DND-41 (cell line): ENCODE measurements around the gene COCH.
A peak's percentile ranks its signal among the peaks of the same experiment; 100 is the strongest.

ENCODE experiments used
- ATAC-seq: fragments of 200-7000 bp; cut with Tn5 transposase; 3 replicates; pipeline ENCODE4 v1.9.1; 2021; ENCODE audit warnings: low read depth; ENCODE audit not compliant: insufficient read depth
- DNase-seq: peaks from one replicate; pipeline ENCODE4 v3.0.0-alpha.2; 2020
- H2AFZ ChIP-seq: 2 replicates; pipeline ENCODE4 v1.6.0; 2012; ENCODE audit warnings: low read depth, low read length
- H3K27ac ChIP-seq: 2 replicates; pipeline ENCODE4 v1.5.1; 2012; ENCODE audit warnings: low read length, inconsistent platforms
- H3K27me3 ChIP-seq: fragments of 200-600 bp; sonication (generic); 2 replicates; pipeline ENCODE4 v1.6.0; 2012; ENCODE audit warnings: low read length, mild to moderate bottlenecking, inconsistent platforms; ENCODE audit not compliant: insufficient read depth, poor library complexity
- H3K36me3 ChIP-seq: 2 replicates; pipeline ENCODE4 v1.5.1; 2012; ENCODE audit warnings: low read length, inconsistent platforms; ENCODE audit not compliant: insufficient read depth
- H3K4me1 ChIP-seq: 2 replicates; pipeline ENCODE4 v1.5.1; 2012; ENCODE audit warnings: mild to moderate bottlenecking, low read length; ENCODE audit not compliant: insufficient read depth
- H3K4me2 ChIP-seq: 2 replicates; pipeline ENCODE4 v1.6.0; 2012; ENCODE audit warnings: mild to moderate bottlenecking, moderate library complexity, low read length, inconsistent platforms; ENCODE audit not compliant: insufficient read depth
- H3K4me3 ChIP-seq, 2 experiments: fragments of 200-600 bp in 1 of 2; shearing (Covaris generic) in 1 of 2; 2 replicates each; pipeline ENCODE4 v1.5.1; 2012 to 2016; ENCODE audit warnings: inconsistent platforms in 2 of 2, low read length in 2 of 2, mild to moderate bottlenecking in 2 of 2, low read depth in 1 of 2, moderate library complexity in 1 of 2
- H3K79me2 ChIP-seq: 2 replicates; pipeline ENCODE4 v1.6.0; 2012; ENCODE audit warnings: low read length, inconsistent platforms; ENCODE audit not compliant: insufficient read depth
- H3K9ac ChIP-seq: 2 replicates; pipeline ENCODE4 v1.6.0; 2012; ENCODE audit warnings: low read depth, mild to moderate bottlenecking, inconsistent platforms, low read length, moderate library complexity
- H3K9me3 ChIP-seq: 2 replicates; pipeline ENCODE4 v1.5.1; 2012; ENCODE audit warnings: low read length, moderate library complexity, mild to moderate bottlenecking, inconsistent platforms; ENCODE audit not compliant: insufficient read depth, severe bottlenecking
- H4K20me1 ChIP-seq: 2 replicates; pipeline ENCODE4 v1.6.0; 2012; ENCODE audit warnings: low read length; ENCODE audit not compliant: insufficient read depth
- CTCF ChIP-seq: IDR thresholded peaks from 2 replicates; pipeline ENCODE4 v1.5.1; 2012; ENCODE audit warnings: borderline replicate concordance, low read length, moderate library complexity, mild to moderate bottlenecking; ENCODE audit not compliant: poor library complexity, severe bottlenecking; ENCODE audit errors: extremely low read depth
- EZH2 ChIP-seq: IDR thresholded peaks from 3 replicates; pipeline ENCODE4 v1.6.1; 2012; ENCODE audit warnings: borderline replicate concordance, low read depth, mild to moderate bottlenecking, moderate library complexity, low read length, inconsistent platforms; ENCODE audit not compliant: severe bottlenecking

The COCH gene

GRCh38 chr14:30854492-30854891 is 19.9 kb upstream of the COCH start:
- DNase-seq (no peak), ATAC-seq (no peak)
- Histone ChIP-seq H3K9ac (no peak overlapping the region), H3K4me3 (no peak overlapping the region), H4K20me1 (no peaks in the 10 kb centered on the region), H3K9me3 (no peaks in the 10 kb centered on the region), H3K79me2 (no peaks in the 10 kb centered on the region), H2AFZ (no peak overlapping the region), H3K27me3 (no peaks in the 10 kb centered on the region), H3K4me1 (no peaks in the 10 kb centered on the region), H3K36me3 (no peaks in the 10 kb centered on the region), H3K4me2 (no peak overlapping the region), H3K27ac (no peak overlapping the region)
- TF ChIP-seq CTCF (no peak), EZH2 (no peak)

GRCh38 chr14:30855345-30856037 is 18.9 kb upstream of the COCH start:
- ATAC-seq, result no peak
- H3K4me1 ChIP-seq, result no peaks in the 10 kb centered on the region
- no peaks in the 10 kb centered on the region for H3K79me2 ChIP-seq
- H4K20me1 ChIP-seq, result no peaks in the 10 kb centered on the region
- H3K4me3 ChIP-seq, result no peak overlapping the region
- peak overlapping the region; percentile 39; the same call in 1 of the 2 replicates for H2AFZ ChIP-seq
- no peak for DNase-seq
- no peaks in the 10 kb centered on the region for H3K9me3 ChIP-seq
- no peak for TF ChIP-seq EZH2
- no peak overlapping the region for H3K4me2 ChIP-seq
- no peak overlapping the region for H3K27ac ChIP-seq
- no peaks in the 10 kb centered on the region for H3K27me3 ChIP-seq
- no peaks in the 10 kb centered on the region for H3K36me3 ChIP-seq
- no peak overlapping the region for H3K9ac ChIP-seq

GRCh38 chr14:30861200-30861599 is 13.2 kb upstream of the COCH start:
- Histone ChIP-seq H3K79me2 (no peaks in the 10 kb centered on the region), H3K36me3 (no peaks in the 10 kb centered on the region), H2AFZ (no peak overlapping the region), H3K9ac (no peak overlapping the region), H4K20me1 (no peaks in the 10 kb centered on the region), H3K27ac (no peak overlapping the region), H3K4me2 (no peak overlapping the region), H3K4me1 (no peaks in the 10 kb centered on the region), H3K9me3 (no peaks in the 10 kb centered on the region), H3K27me3 (no peaks in the 10 kb centered on the region), H3K4me3 (no peak overlapping the region)
- TF ChIP-seq CTCF, result no peak
- no peak for TF ChIP-seq EZH2
- ATAC-seq (no peak), DNase-seq (no peak)

- no peaks in the 10 kb centered on the region for H3K4me1 ChIP-seq
- H3K4me3 ChIP-seq, result no peak overlapping the region
- H3K27ac ChIP-seq, result no peak overlapping the region
- no peaks in the 10 kb centered on the region for H3K36me3 ChIP-seq
- DNase-seq (no peak), ATAC-seq (no peak)
- no peak overlapping the region for H2AFZ ChIP-seq
- no peaks in the 10 kb centered on the region for H3K27me3 ChIP-seq
- H3K9me3 ChIP-seq, result no peaks in the 10 kb centered on the region
- TF ChIP-seq CTCF, result no peak
- TF ChIP-seq EZH2, result no peak
- no peaks in the 10 kb centered on the region for H4K20me1 ChIP-seq
- H3K9ac ChIP-seq, result no peak overlapping the region
- no peaks in the 10 kb centered on the region for H3K79me2 ChIP-seq
- no peak overlapping the region for H3K4me2 ChIP-seq
Observed at GRCh38 chr14:30864934-30865333, 9.4 kb upstream of the COCH start.
